ENCODE measurements around the gene B3GALNT2.

GRCh38 chr1:235429143-235429542 lies 75.1 kb downstream of the B3GALNT2 start:
- TF ChIP-seq CTCF (conservative IDR thresholded peaks at IDR 0.05; ENCODE audit: low read depth, low read length) (no peak), EZH2 (IDR thresholded peaks at IDR 0.05; ENCODE audit: low read length, unreplicated experiment) (no peak), EZH2phosphoT487 (IDR thresholded peaks at IDR 0.05; ENCODE audit: borderline replicate concordance, low read length) (no peak)

Data from PC-3 (cell line).